Ovary (tissue), 3 donors: ENCODE data around the gene KCNIP1.

Experiments used
- CTCF ChIP-seq, 3 donors: fragments of 450-650 bp in 2 of 3; fragments of 200-600 bp in 1 of 3; IDR thresholded peaks; one replicate each; pipeline versions ENCODE4 v1.5.1 to v1.8.0; 2016 to 2022; ENCODE audit warnings: antibody characterized with exemption in 3 of 3, mild to moderate bottlenecking in 1 of 3
- POLR2A ChIP-seq: fragments of 450-650 bp; IDR thresholded peaks from one replicate; pipeline ENCODE4 v1.6.1; 2017; ENCODE audit warnings: antibody characterized with exemption, mild to moderate bottlenecking, moderate library complexity
- donor health status: DM: no; HTN: no; CAD: no.

GRCh38 chr5:170473642-170474041, 30.2 kb upstream of the KCNIP1 start:
- TF ChIP-seq CTCF (IDR thresholded peaks at IDR 0.05) (no peak), POLR2A (no peak)
